DMS 273 treated with DMSO at 0.1 percent for 48 hours (cell line): ENCODE results near the gene ADAMTS17.
"Not testable (repeated sequence)": the region's sequence is repeated elsewhere in the genome, so short reads cannot be mapped to it uniquely, and the experiment has no call there.

Experiments used
- DNase-seq: peaks from one replicate; lab custom pipeline; 2025; lab: John Stamatoyannopoulos, UW

Gene ADAMTS17

DNA sequence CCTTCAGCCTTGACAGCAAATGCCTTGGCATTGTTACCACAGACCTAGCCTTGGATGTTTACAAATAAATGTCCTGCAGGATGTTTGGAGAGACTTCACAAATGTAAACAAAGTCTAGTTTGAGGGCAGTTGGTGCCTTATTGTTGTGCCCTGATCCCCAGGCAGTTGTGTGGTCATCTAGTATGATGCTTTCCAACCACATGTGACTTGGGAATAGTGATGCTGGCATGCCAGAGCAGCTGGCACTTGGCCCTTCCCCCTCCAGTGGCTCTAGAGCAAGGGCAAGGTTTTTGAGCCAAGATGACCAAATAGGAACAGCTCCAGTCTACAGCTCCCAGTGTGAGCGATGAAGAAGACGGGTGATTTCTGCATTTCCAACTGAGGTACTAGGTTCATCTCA, 258.2 kb downstream of the ADAMTS17 start:
- DNase-seq = no peak

DNA sequence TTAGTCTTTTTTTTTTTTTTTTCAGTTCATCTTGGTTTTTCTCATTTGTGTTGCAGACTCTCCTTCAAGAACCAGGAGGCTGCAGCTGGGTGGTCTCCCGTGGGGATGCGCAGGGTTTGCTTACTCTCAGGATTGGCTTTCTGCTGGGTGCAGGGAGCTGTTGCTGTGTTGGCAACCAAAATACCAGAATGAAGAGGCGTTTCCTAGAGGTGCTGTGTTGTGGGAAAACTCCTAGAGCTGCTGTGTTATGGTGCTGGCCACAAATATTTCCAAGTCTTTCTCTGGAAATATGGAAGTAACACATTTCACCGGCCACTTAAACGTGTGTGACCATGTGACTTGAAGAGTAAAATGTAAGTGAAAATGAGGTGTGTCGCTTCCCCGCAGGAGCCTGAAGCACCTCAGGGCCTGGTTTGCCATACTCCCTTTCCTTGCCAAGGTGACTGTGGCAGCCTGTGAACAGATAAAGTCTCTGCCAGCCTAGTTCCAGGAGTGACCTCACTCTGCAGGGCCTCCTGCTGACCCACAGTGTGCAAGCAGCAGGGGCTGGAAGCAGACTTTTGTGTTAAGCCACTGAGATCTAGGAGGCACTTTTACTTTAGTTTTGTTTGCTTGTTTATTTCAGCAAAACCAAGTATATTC, 258.9 kb downstream of the ADAMTS17 start:
- no peak for DNase-seq

DNA sequence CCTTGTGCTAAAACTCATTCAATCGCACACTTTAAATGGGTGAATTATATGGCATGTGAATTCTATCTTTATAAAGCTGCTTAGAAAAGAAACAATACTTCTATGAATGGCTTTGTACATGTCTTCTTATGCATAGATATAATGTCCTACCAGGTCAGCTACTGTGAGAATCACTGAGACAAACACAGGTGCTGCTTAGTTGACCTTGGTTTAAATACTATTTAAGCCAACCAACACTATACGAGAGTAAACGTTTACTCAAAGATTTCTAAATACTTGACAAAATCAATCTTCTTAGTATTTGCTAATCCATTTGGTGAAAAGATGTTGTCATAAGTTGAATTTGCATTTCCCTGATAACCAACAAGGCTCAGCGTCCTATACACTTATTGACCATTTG, 260.3 kb downstream of the ADAMTS17 start:
- no peak for DNase-seq

DNA sequence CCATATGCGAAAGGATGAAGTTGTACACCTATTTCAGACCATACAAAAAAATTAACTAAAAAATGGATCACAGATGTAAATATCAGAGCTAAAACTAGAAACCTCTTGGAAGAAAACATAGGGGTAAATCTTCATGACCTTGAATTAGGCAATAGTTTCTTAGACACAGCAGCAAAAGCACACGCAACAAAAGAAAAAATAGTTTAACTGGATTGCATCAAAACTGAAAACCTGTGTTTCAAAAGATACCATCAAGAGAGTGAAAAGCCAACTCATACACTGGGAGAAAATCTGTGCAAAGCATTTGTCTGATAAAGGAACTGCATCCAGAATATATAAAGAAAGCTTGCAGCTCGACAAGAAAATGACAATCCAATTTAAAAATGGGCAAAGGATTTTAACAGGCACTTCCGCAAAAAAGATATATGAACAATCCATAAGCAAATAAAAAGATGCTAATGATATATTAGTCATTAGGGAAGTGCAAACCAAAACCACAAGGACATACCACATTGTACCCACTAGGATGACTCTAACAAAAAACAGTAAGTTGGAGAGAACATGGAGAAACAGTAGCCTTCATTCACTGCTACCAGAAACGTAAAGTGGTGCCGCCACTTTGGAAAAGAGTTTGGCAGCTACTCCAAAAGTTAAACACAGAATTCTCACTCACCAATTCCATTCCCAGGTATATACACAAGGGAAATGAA, 263.1 kb downstream of the ADAMTS17 start:
- DNase-seq = no peak

DNA sequence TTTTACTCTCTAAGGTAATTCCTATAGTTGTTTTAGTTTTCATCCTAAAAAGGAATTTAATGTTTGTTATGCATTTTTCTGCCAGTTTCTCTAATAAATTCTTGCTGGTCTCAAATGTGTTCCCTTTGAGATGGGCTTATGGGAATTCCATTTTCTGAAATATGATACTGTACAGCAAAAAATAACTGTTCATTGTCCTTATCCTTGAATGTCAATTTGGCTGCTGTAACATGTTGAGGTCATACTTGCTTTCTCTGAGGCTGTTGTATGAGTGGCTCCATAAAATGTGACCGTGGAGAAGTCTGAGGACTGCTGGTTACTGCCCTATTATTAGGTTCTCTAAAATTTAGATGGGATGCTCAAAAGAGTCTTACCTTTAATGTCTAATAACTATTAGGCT, 266.5 kb downstream of the ADAMTS17 start:
- no peak for DNase-seq

DNA sequence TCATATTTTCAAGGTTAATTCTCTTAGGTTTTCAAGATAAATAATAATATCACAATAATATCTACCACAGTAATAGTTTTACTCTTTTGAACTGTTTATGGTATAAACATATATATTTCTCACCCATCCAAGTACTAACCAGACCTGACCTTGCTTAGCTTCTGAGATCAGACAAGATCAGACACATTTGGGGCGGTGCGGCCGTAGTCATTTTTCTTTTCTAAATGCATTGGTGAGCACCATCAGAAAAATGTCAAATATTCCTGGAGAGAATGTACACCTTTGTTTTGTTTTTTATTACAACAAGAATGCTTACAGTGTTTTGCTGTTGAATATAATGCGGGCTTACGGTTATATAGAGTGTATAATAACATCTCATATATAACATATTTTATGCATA, 267.8 kb downstream of the ADAMTS17 start:
- DNase-seq = no peak

DNA sequence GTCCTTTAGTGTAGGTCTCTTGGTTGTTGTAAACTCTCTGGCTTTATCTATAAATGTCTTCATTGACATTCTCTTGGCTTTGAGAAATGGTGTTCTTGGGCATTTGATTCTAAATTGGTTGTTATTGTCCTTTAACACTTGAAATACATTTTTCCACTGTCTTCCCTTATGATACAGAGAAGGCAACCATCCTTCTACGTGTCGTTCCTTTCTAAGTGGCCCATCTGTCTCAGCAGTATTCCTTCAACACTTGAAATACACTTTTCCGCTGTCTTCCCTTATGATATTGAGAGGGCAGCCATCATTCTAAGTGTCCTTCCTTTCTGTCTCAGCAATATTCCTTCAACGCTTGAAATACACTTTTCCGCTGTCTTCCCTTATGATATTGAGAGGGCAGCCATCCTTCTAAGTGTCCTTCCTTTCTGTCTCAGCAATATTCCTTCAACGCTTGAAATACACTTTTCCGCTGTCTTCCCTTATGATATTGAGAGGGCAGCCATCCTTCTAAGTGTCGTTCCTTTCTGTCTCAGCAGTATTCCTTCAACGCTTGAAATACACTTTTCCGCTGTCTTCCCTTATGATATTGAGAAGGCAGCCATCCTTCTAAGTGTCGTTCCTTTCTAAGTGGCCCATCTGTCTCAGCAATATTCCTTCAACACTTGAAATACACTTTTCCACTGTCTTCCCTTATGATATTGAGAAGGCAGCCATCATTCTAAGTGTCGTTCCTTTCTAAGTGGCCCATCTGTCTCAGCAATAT, 275.1 kb downstream of the ADAMTS17 start:
- DNase-seq = not testable (repeated sequence)

DNA sequence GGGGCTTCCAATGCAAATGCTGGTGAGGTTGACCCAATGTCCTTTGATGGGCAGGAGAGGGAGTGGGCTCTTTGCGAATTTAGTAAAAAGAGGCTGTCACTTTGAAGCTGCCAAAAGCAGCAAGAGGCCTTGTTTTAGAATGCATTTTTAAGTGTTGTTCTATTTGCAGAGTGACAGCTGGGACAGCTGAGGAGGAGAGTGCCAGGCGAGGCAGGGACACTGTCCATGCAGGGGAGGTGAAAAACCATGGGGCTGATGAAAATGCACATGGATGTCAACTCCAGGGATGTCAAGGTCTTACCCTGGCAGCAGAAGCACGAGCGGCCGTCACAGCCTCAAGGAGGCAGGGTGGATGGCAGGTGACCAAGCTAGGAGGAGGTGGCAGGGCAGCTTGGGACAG, 279.8 kb downstream of the ADAMTS17 start:
- no peak for DNase-seq

DNA sequence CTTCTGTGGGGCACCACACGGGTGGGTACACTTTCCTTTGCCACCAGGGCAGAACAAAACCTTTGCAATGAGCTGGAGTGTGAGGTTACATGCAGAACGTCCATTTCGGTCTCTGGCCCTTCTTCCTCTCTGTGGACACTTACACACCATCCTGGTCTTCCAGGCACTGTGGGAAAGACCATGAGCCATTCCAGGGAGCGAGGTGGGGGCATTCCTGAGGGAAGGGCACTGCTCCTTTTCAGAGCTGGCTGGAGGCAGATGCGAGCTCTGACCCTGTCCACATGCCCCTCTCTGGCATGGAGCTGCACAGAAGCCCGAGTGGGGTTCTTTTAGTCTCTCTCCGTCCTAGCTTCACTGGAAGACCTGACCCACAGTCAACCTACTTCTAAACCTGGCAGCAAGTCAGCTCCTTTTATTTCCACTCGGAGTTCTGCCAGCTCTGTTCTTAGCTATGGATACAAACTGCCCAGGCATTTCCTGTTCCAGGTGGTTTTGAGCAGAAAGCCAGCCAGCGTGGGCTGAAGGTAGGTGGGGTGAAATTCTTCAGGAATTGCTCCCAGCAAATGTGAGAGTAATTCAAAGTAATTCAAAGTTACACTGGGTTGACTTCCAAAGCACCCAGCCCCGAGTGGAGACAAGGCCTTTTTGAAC, 281.4 kb downstream of the ADAMTS17 start:
- no peak for DNase-seq

DNA sequence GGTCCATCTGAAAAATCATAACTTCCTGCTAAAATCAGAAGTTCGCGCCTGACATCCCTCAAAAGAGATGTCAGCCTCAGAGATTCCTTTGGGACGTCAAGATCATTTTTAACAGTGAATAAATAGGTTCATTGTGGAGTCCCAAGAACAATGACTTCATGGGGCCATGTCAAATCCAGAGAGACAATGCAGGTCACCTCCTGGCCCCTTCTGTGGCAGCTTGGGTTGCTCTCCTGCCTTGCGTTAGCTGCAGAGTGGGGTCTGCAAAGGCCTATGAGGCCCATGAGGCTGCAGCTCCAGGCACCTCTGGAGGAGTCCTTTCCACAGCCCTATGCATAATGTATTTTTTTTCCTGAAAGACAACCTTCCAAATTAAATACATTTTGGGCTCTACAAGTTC, 282.3 kb downstream of the ADAMTS17 start:
- DNase-seq = no peak

DNA sequence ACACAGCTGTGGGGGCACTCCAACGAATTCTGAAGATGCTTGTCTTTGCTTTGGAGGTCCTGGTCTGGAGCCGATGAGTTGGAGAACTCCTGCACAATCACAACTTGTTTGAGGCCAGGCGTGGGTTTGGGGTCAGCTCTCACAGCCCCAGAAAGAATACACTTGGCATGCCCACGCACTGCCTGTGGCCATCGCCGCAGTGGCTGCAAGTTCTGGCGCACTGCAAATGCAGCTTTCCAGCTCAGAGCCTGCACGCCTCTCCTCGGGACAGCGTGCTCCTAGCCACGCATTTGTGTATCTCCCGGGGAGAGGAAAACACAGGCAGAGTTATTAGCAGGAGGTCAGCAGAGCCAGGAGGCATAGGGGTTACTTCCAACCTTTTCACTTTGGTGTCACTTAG, 282.7 kb downstream of the ADAMTS17 start:
- DNase-seq = no peak

DNA sequence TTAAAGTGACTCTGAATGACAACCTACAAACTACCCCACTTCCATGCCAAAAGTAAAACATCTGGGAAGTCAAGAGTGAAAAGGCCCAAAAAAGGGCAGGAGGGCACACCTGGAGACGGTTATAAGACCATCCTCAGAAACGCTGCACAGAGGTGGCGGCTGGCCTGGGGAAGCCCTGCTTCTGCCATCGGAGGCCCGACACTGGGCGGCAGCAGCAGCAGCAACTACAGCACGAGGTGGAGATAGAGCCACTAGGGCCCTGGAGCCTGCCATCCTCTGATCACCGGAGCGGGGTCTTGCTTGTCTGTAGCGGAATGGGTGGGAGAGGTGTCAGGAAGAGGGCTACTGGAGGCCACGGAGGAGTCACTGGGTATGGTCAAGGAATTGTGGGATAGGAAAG, 283.3 kb downstream of the ADAMTS17 start:
- DNase-seq = no peak

DNA sequence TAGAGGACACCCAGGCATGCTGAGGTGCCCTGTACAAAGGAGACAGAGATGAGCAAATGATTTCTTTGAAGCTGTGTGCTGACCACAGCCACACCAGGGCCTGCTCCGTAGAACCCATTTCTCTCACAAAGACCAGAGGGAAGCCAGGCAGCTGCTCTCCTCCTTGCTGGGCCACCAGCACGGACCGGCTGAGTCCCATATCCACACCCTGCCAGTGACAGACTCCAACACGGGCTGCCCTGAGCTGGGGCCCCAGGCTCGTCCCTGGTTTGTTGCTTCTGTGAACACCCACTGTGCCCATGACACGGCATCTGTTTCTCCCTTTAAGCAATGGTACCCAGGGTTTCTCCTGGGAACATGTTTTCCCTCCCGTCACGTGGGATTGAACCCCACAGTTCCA, 284.5 kb downstream of the ADAMTS17 start:
- no peak for DNase-seq

DNA sequence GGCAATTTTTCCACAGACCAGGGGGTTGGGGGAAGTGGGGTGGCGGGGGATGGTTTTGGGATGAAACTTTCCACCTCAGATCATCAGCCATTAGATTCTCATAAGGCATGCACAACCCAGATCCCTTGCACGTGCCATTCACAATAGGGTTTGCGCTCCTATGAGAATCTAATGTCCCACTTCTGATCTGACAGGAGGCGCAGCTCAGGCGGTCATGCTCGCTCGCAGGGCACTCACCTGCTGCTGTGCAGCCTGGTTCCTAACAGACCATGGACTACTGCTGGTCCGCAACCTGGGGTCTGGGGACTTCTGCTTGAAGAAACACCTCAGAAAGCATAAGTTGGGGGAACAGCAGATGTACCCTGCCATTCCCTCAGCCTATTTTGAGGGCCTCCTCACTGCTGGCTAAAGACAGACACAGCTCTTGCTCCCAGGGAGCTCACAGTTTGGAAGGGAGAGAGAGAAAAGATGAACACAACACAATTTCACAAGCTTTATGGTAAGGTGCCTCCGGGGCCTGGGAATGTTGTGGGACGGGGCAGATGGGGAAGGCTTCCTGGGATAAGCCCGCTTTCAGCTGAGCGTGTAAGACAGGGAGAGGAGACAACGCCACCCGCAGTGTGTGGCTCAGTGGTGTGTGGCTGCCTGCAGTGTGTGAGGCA, 285.2 kb downstream of the ADAMTS17 start:
- DNase-seq = no peak

DNA sequence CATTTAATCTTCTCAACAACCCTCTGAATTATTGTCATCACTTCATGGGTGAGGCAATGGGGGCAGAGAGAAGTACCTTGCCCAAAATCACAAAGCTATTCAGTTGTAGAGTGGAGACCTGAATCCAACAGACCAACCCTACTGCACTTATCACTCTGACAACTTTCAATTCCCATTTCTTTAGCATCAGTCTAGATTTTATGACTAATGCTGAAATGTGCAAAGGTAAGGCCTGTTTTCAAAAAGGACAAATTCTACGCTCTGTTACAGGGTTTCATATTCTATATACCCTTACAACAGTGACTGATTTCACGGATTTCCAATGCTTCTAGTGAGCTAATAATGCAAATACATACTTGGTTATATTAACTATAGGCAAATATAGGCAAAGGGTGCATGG, 286.0 kb downstream of the ADAMTS17 start:
- no peak for DNase-seq

DNA sequence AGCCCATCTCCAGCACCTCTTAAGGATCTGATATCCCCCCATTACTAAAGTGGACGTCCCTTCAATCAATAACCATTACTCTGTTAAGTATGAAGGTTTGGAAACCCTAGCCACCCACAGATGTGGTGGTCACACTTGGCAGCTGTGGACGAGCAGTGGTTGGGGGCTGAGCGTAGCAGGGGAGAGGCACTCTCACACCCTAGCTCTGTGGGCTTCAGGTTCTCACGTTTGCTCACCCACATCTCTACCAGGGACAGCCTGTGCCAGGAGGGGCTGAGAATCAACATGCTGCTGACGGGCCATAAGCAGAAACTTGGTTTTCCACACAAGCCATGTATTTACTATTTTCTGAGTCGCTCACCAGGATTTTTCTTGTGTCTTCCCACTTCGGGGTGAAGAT, 287.2 kb downstream of the ADAMTS17 start:
- no peak for DNase-seq

DNA sequence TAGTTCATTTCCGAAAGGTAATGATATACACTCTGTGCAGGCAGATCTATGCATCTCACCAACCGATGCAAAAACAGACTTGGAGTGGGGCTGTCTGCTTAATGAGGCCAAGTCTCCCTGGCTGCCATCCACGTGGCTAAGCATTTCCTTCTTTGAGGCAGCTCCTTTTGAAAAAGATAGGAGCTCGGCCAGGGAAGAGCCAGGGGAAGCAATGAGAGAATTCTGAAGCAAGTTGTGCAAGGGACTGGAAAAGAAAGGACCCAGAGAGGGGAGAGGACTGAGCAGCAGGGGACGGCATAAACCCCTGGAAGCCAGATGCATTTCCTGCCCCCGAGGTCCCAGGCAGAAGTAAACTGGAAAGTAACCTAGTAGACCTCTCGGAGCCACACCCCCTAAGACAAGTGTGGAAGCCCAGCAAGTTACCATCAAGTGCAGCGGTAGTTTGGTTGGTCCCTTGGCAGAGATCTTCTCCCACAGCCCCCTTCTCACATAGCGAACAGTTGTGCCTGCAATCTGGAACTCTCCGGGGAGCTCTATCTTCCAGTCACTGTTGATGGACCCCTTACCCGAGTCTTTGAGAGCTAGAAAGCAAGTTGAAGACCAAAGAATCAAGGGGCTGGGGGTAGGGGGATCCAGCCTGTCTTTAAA, 288.2 kb downstream of the ADAMTS17 start:
- no peak for DNase-seq

DNA sequence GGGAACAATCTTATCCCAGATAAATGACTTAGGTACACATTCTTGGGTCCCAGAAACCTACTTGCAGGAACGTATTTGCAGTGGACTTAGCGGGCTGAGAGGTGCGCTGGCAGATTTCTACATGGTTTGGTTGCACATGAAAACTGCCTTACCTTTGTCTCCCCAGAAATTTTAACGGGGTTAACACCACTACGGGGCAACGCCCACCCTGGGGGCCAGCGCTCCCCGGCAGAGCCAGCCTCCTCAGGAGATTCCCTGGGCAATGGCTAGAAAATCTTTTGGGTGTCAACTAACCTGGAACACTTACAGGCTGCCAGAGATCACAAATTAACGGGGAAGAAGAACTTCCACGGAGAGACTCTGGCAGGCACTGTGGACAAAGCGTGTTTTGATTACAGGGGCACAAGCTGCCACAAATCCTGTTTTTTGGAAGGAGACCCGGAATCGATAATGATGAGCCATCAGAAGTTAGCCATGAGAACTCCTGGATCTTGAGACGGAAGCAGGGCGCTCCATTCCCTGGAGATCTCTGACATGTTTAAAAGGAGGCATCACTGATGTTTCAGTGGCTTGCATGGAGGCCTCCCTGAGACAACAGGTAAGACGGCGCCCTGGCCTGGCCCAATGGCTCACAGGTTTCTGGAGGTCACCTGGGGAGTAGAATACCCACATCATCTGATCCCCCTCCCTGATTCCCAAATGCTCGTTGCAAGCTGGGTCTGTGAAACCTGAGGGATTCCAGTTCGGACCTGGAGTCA, 288.9 kb downstream of the ADAMTS17 start:
- no peak for DNase-seq

DNA sequence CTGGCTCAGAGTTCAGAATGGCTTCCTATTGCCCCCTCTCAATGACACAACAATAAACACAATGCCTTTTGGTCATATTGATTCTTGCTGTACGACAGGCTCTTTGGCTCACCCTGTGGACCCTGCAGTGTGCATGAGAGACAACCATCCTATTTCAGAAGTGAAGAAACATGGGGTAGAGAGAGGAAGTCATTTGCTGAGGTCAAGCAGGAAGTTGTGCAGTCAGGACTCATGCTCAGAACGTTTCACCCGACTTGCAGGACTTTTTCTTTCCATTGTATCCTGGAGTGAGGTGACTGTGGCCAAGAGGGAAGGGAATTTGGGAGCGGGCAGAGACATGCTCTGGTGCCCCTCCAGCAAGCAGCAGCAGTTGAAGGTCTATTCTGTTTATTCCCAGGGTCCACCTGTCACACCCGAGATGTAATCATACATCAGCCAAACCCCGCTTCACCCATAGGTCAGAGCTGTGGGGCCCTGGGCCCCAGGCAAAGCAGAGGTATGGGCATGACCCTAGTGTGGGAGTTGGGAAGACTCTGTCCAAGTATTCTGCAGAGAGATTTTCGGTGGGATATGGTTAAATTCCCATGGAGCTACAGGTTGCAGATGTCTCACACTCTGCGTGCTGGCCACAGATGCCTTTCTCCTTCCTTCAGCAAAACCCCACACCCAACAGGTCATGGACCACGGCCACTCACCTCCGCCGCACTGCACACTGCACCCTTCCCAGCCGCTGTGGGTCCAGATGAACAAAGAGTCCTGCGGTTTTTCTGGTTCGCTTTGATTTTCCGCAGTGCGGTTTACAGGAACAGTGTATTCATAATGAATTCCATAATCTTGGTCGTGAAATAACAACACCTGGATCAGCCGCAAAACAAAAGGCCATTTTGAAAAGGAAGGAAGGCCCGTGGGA, 290.6 kb downstream of the ADAMTS17 start:
- DNase-seq = no peak
